ENCODE data around the gene CD6. TPM values are rescaled to one million over a fixed set of nuclear protein-coding genes. Genes with fewer than 3 reads are reported as not detected.

The CD6 gene
- total RNA-seq, 1 donor from 2014 or later: 0.39 TPM

DNA sequence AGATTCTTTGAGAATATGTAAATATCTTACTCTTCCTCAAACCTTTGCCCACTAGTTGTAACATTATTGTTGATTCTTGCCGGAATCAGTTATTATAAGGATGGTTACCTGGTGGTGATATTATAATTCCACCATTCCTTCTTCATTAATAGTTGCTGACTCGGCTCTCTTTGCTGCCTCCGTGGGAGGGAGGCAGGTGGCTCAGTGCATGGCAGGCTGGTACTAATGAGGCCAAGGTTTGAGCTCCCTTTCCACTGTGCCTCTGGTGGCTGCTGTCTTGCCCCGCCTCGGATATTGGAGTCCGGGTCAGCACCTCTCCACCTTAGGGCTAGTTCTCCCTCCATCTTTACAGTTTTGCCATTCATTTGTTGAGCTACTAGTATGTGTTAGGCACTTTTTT is 12.7 kb downstream of the CD6 start:
- Mint-ChIP-seq H3K9me3 (ENCODE audit: unreplicated experiment) (no peaks in the 10 kb centered on the region), H3K27ac (ENCODE audit: unreplicated experiment) (no peak overlapping the region), H3K4me1 (ENCODE audit: low read depth, unreplicated experiment) (peaks cover 4% of the 10 kb centered on the region), H3K4me3 (ENCODE audit: unreplicated experiment) (no peak overlapping the region), H3K36me3 (ENCODE audit: low read depth, unreplicated experiment) (no peaks in the 10 kb centered on the region), H3K27me3 (ENCODE audit: low read depth, unreplicated experiment) (peaks cover 18% of the 10 kb centered on the region)
- Histone ChIP-seq H3K4me2 (ENCODE audit: low read length) (no peak overlapping the region), H3K9ac (ENCODE audit: low read length) (no peak overlapping the region), H3K27me3 (ENCODE audit: insufficient read depth, low read length) (peaks cover 6% of the 10 kb centered on the region), H3K79me2 (ENCODE audit: insufficient read depth, low read length) (no peaks in the 10 kb centered on the region), H3K36me3 (ENCODE audit: insufficient read depth, low read length) (no peaks in the 10 kb centered on the region), H3K27ac (ENCODE audit: low read depth, low read length) (no peak overlapping the region), H3K4me3 (ENCODE audit: insufficient read depth, low read depth, low read length) (no peak overlapping the region), H3K4me1 (ENCODE audit: insufficient read depth, low read length) (peaks cover 8% of the 10 kb centered on the region), H3K9me3 (ENCODE audit: insufficient read depth, low read depth, low read length) (no peaks in the 10 kb centered on the region), H4K20me1 (ENCODE audit: insufficient read depth, low read length) (no peaks in the 10 kb centered on the region), H2AFZ (ENCODE audit: low read depth, low read length) (no peak overlapping the region)
- no peak for TF ChIP-seq CTCF (IDR thresholded peaks at IDR 0.05; ENCODE audit: insufficient read depth, low read depth, low read length)
- TF ChIP-seq EZH2 (IDR thresholded peaks at IDR 0.05; ENCODE audit: insufficient read depth, low read length): no peak
- DNase-seq (ENCODE audit: low read depth) (no peak), FAIRE-seq (no peak)

DNA sequence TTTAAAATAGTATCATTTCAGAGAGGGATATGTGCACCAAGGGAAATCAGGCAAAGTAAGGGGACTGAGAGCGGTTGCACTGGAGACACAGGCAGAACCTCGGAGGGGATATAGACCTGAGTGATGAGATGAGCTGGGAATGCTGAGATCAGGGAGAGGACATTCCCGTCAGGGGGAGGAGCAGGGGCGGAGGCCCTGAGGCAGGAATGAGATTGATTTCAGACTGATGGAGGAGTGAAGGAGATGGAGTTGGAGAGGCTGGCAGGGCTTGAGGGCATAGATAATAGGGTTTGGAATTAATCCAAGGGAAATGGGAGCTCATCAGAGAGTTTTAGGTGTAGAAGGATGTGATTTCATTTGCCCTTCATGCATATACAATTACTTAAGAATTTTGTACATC is 13.2 kb downstream of the CD6 start:
- Mint-ChIP-seq H3K9me3 (ENCODE audit: unreplicated experiment) (no peaks in the 10 kb centered on the region), H3K4me3 (ENCODE audit: unreplicated experiment) (no peak overlapping the region), H3K4me1 (ENCODE audit: low read depth, unreplicated experiment) (peaks cover 4% of the 10 kb centered on the region), H3K27ac (ENCODE audit: unreplicated experiment) (no peak overlapping the region), H3K27me3 (ENCODE audit: low read depth, unreplicated experiment) (peaks cover 21% of the 10 kb centered on the region), H3K36me3 (ENCODE audit: low read depth, unreplicated experiment) (no peaks in the 10 kb centered on the region)
- DNase-seq (ENCODE audit: low read depth): no peak
- Histone ChIP-seq H3K4me3 (ENCODE audit: insufficient read depth, low read depth, low read length) (no peak overlapping the region), H3K9ac (ENCODE audit: low read length) (no peak overlapping the region), H3K79me2 (ENCODE audit: insufficient read depth, low read length) (no peaks in the 10 kb centered on the region), H4K20me1 (ENCODE audit: insufficient read depth, low read length) (no peaks in the 10 kb centered on the region), H2AFZ (ENCODE audit: low read depth, low read length) (no peak overlapping the region), H3K27me3 (ENCODE audit: insufficient read depth, low read length) (peaks cover 10% of the 10 kb centered on the region), H3K4me2 (ENCODE audit: low read length) (no peak overlapping the region), H3K36me3 (ENCODE audit: insufficient read depth, low read length) (no peaks in the 10 kb centered on the region), H3K4me1 (ENCODE audit: insufficient read depth, low read length) (peaks cover 8% of the 10 kb centered on the region), H3K27ac (ENCODE audit: low read depth, low read length) (no peak overlapping the region), H3K9me3 (ENCODE audit: insufficient read depth, low read depth, low read length) (no peaks in the 10 kb centered on the region)
- no peak for FAIRE-seq
- TF ChIP-seq EZH2 (IDR thresholded peaks at IDR 0.05; ENCODE audit: insufficient read depth, low read length) (no peak), CTCF (IDR thresholded peaks at IDR 0.05; ENCODE audit: insufficient read depth, low read depth, low read length) (no peak)

DNA sequence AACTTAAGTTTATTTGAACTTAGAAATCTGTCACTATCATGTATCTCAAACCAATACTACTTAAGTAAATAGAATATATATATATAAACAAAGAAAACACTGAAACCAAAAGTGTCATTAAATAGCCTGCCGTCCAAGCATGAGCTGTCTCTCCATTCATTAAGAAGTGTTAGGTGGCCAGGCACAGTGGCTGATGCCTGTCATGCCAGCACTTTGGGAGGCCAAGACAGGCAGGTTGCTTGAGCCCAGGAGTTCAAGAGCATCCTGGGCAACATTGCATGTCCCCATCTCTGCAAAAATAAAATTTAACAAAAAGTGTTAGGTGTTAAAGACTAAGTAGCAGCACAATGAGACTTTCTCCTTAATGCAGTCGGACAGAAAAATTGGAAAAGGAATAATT is 14.0 kb downstream of the CD6 start:
- H3K4me3 ChIP-seq (ENCODE audit: insufficient read depth, low read depth, low read length): no peak overlapping the region
- H3K9me3 Mint-ChIP-seq (ENCODE audit: unreplicated experiment): no peaks in the 10 kb centered on the region
- no peak overlapping the region for H3K27ac ChIP-seq (ENCODE audit: low read depth, low read length)
- H3K27me3 ChIP-seq (ENCODE audit: insufficient read depth, low read length): peaks cover 10% of the 10 kb centered on the region
- H3K9me3 ChIP-seq (ENCODE audit: insufficient read depth, low read depth, low read length): no peaks in the 10 kb centered on the region
- TF ChIP-seq CTCF (IDR thresholded peaks at IDR 0.05; ENCODE audit: insufficient read depth, low read depth, low read length): no peak
- TF ChIP-seq EZH2 (IDR thresholded peaks at IDR 0.05; ENCODE audit: insufficient read depth, low read length): no peak
- H3K4me1 Mint-ChIP-seq (ENCODE audit: low read depth, unreplicated experiment): peaks cover 4% of the 10 kb centered on the region
- no peaks in the 10 kb centered on the region for H3K36me3 Mint-ChIP-seq (ENCODE audit: low read depth, unreplicated experiment)
- DNase-seq (ENCODE audit: low read depth) (no peak), FAIRE-seq (no peak)
- H3K27ac Mint-ChIP-seq (ENCODE audit: unreplicated experiment): no peak overlapping the region
- H3K4me3 Mint-ChIP-seq (ENCODE audit: unreplicated experiment): no peak overlapping the region
- H3K36me3 ChIP-seq (ENCODE audit: insufficient read depth, low read length): no peaks in the 10 kb centered on the region
- peaks cover 21% of the 10 kb centered on the region for H3K27me3 Mint-ChIP-seq (ENCODE audit: low read depth, unreplicated experiment)
- no peaks in the 10 kb centered on the region for H3K79me2 ChIP-seq (ENCODE audit: insufficient read depth, low read length)
- peak overlapping the region; percentile 40 for H3K4me2 ChIP-seq (ENCODE audit: low read length)
- no peaks in the 10 kb centered on the region for H4K20me1 ChIP-seq (ENCODE audit: insufficient read depth, low read length)
- peaks cover 8% of the 10 kb centered on the region for H3K4me1 ChIP-seq (ENCODE audit: insufficient read depth, low read length)
- no peak overlapping the region for H3K9ac ChIP-seq (ENCODE audit: low read length)
- no peak overlapping the region for H2AFZ ChIP-seq (ENCODE audit: low read depth, low read length)
